HepG2 (cell line): ENCODE data around the gene CRK. TPM values are rescaled to one million over a fixed set of nuclear protein-coding genes. Genes with fewer than 3 reads are reported as not detected.
"Not testable (repeated sequence)": the region's sequence is repeated elsewhere in the genome, so short reads cannot be mapped to it uniquely, and the experiment has no call there.

ENCODE experiments used
- CBX5 ChIP-seq: sonication (generic); formaldehyde crosslinking; IDR thresholded peaks from 2 replicates; pipeline ENCODE4 v1.4.0; 2020; ENCODE audit warnings: missing genetic modification reagents, borderline replicate concordance
- CEBPG ChIP-seq: IDR thresholded peaks from 2 replicates; pipeline ENCODE4 v1.6.1; 2016
- DMAP1 ChIP-seq: IDR thresholded peaks from 2 replicates; pipeline ENCODE4 v1.6.1; 2016
- EP300 ChIP-seq, 3 experiments: sonication (generic) in 1 of 3; formaldehyde crosslinking in 1 of 3; IDR thresholded peaks; 2 replicates each; pipeline versions ENCODE4 v1.5.1 to v1.6.1; 2011 to 2020; ENCODE audit warnings: low read depth in 2 of 3, low read length in 2 of 3, borderline replicate concordance in 1 of 3, improper control_type of control experiment in 1 of 3, mild to moderate bottlenecking in 1 of 3, missing genetic modification reagents in 1 of 3, moderate library complexity in 1 of 3
- FOSL2 ChIP-seq: sonication (generic); formaldehyde crosslinking; IDR thresholded peaks from 2 replicates; pipeline ENCODE4 v1.4.0; 2020; ENCODE audit warnings: missing genetic modification reagents
- FOXA1 ChIP-seq, 2 experiments: fragments of 450-650 bp in 1 of 2; sonication (generic) in 1 of 2; formaldehyde crosslinking in 1 of 2; IDR thresholded peaks; 2 replicates each; pipeline versions ENCODE4 v1.4.0 to v1.6.1; 2016 to 2020; ENCODE audit warnings: missing genetic modification reagents in 1 of 2
- FOXA3 ChIP-seq: IDR thresholded peaks from 2 replicates; pipeline ENCODE4 v1.6.1; 2016; ENCODE audit warnings: missing genetic modification reagents, missing compliant biosample characterization
- GFI1 ChIP-seq: sonication (generic); formaldehyde crosslinking; IDR thresholded peaks from 2 replicates; pipeline ENCODE4 v1.5.0; 2020; ENCODE audit warnings: missing genetic modification reagents, mild to moderate bottlenecking, borderline replicate concordance
- HMG20B ChIP-seq: conservative IDR thresholded peaks from 2 replicates; pipeline ENCODE4 v1.6.1; 2016; ENCODE audit warnings: missing genetic modification reagents, missing compliant biosample characterization
- KDM1A ChIP-seq: IDR thresholded peaks from 2 replicates; pipeline ENCODE4 v1.6.1; 2016; ENCODE audit warnings: missing compliant biosample characterization
- LCORL ChIP-seq, 2 experiments: fragments of 450-650 bp in 1 of 2; sonication (generic) in 1 of 2; formaldehyde crosslinking in 1 of 2; IDR thresholded peaks; 2 replicates each; pipeline versions ENCODE4 v1.5.0 to v1.6.1; 2017 to 2020; ENCODE audit warnings: antibody characterized with exemption in 1 of 2, missing genetic modification reagents in 1 of 2
- NCOA2 ChIP-seq: sonication (generic); formaldehyde crosslinking; IDR thresholded peaks from 2 replicates; pipeline ENCODE4 v1.8.0; 2022; ENCODE audit warnings: inconsistent platforms
- NR2C2 ChIP-seq: sonication (generic); formaldehyde crosslinking; IDR thresholded peaks from 2 replicates; pipeline ENCODE4 v1.4.0; 2020; ENCODE audit warnings: missing genetic modification reagents, mild to moderate bottlenecking, moderate library complexity, borderline replicate concordance
- PHF21A ChIP-seq: sonication (generic); formaldehyde crosslinking; IDR thresholded peaks from 2 replicates; pipeline ENCODE4 v1.5.0; 2020; ENCODE audit warnings: mild to moderate bottlenecking, missing genetic modification reagents
- SAP130 ChIP-seq: IDR thresholded peaks from 2 replicates; pipeline ENCODE4 v1.6.1; 2016; ENCODE audit warnings: low read depth
- SP5 ChIP-seq: IDR thresholded peaks from 2 replicates; pipeline ENCODE4 v1.6.1; 2016; ENCODE audit warnings: low read depth, borderline replicate concordance
- TCF7 ChIP-seq: sonication (generic); IDR thresholded peaks from 2 replicates; pipeline ENCODE4 v1.6.1; 2016; ENCODE audit warnings: antibody characterized with exemption, low read depth
- YEATS2 ChIP-seq: sonication (generic); formaldehyde crosslinking; IDR thresholded peaks from 2 replicates; pipeline ENCODE4 v1.4.0; 2020; ENCODE audit warnings: missing genetic modification reagents, borderline replicate concordance
- ZBTB38 ChIP-seq: sonication (generic); formaldehyde crosslinking; IDR thresholded peaks from 2 replicates; pipeline ENCODE4 v1.5.1; 2020; ENCODE audit warnings: mild to moderate bottlenecking, missing genetic modification reagents
- ZMYM2 ChIP-seq: sonication (generic); formaldehyde crosslinking; IDR thresholded peaks from 2 replicates; pipeline ENCODE4 v1.8.0; 2022; ENCODE audit warnings: mild to moderate bottlenecking, missing genetic modification reagents
- ZMYM4 ChIP-seq: sonication (generic); formaldehyde crosslinking; IDR thresholded peaks from 2 replicates; pipeline ENCODE4 v1.8.1; 2023; ENCODE audit warnings: mild to moderate bottlenecking, missing genetic modification reagents
- ZNF430 ChIP-seq: sonication (generic); formaldehyde crosslinking; IDR thresholded peaks from 2 replicates; pipeline ENCODE4 v1.9.0; 2021; ENCODE audit warnings: mild to moderate bottlenecking, missing genetic modification reagents
- ZNF460 ChIP-seq: sonication (generic); formaldehyde crosslinking; IDR thresholded peaks from 2 replicates; pipeline ENCODE4 v1.5.1; 2020; ENCODE audit warnings: missing genetic modification reagents, mild to moderate bottlenecking, borderline replicate concordance
- polyA plus RNA-seq, 8 experiments: library from polyadenylated mRNA; depleted of rRNA in 3 of 8; stranded (reverse) in 7 of 8; unstranded in 1 of 8; fragments of >200 nt; fragmentation: Illumina TruSeq in 4 of 8; extraction: Trizol in 4 of 8; gene quantifications; 2 replicates each; pipeline versions ENCODE4 v1.2.1 to v1.2.3, GENCODE V29; 2011 to 2016; ENCODE audit warnings: low read depth in 4 of 8, missing spikeins in 1 of 8, mixed read lengths in 1 of 8; ENCODE audit not compliant: insufficient read depth in 1 of 8
- total RNA-seq, 5 experiments: library from RNA; depleted of rRNA; stranded (reverse); fragments of >200 nt; fragmentation: Illumina TruSeq; extraction: Trizol; gene quantifications; 2 replicates each; pipeline ENCODE4 v1.2.3, GENCODE V29; 2016; ENCODE audit warnings: low read depth in 1 of 5
- TF ChIP-seq, protein P1 (sequence below): sonication (generic); formaldehyde crosslinking; IDR thresholded peaks from 2 replicates; pipeline ENCODE4 v1.4.0; 2020; ENCODE audit warnings: missing genetic modification reagents
- TF ChIP-seq, protein P2 (sequence below): IDR thresholded peaks from 2 replicates; pipeline ENCODE4 v1.4.0; 2020; ENCODE audit warnings: mild to moderate bottlenecking, missing genetic modification reagents

CRK gene
- total and polyA plus RNA-seq, 2 of the 13 experiments (the other 11 are each of a cell fraction or from before 2014, with no cell fraction given): 47.4 to 54.2 TPM

DNA sequence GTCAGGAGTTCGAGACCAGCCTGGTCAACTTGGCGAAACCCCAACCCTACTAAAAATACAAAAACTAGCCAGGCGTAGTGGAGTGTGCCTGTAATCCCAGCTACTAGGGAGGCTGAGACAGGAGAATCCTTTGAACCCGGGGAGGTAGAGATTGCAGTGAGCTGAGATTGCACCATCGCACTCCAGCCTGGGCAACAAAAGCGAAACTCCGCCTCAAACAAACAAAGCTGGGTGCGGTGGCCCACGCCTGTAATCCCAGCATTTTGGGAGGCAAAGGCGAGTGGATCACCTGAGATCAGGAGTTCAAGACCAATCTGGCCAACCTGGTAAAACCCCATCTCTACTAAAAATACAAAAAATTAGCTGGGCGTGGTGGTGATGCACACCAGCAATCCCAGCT is 2.3 kb downstream of the CRK start (continued):
- not testable (repeated sequence) for TF ChIP-seq FOXA1 (IDR thresholded peaks at IDR 0.05); EP300 (IDR thresholded peaks at IDR 0.05; ENCODE audit: low read depth in 2 of 2, low read length in 2 of 2)
- TF ChIP-seq FOXA1 (CRISPR knock-in tag; IDR thresholded peaks at IDR 0.05) (peak; percentile 43), CBX5 (0 out of 2 replicates have a peak, but pooled peaks have one; percentile 43), ZMYM2 (peak; percentile 59; the same call in 1 of the 2 replicates), YEATS2 (0 out of 2 replicates have a peak, but pooled peaks have one; percentile 16), ZNF430 (CRISPR knock-in tag) (0 out of 2 replicates have a peak, but pooled peaks have one; percentile 26), PHF21A (peak; percentile 51; the same call in 1 of the 2 replicates), LCORL (IDR thresholded peaks at IDR 0.05) (0 out of 2 replicates have a peak, but pooled peaks have one; percentile 27), LCORL (CRISPR knock-in tag; IDR thresholded peaks at IDR 0.05) (peak; percentile 62; the same call in 1 of the 2 replicates), TCF7 (0 out of 2 replicates have a peak, but pooled peaks have one; percentile 16), SP5 (CRISPR knock-in tag) (peak; percentile 85), GFI1 (CRISPR knock-in tag) (peak; percentile 91), EP300 (CRISPR knock-in tag; IDR thresholded peaks at IDR 0.05; ENCODE audit: borderline replicate concordance) (0 out of 2 replicates have a peak, but pooled peaks have one; percentile 40), ZMYM4 (CRISPR knock-in tag) (0 out of 2 replicates have a peak, but pooled peaks have one; percentile 21), SAP130 (CRISPR knock-in tag) (peak; percentile 43; the same call in 1 of the 2 replicates), ZBTB38 (CRISPR knock-in tag) (peak; percentile 32; the same call in 1 of the 2 replicates), ZNF460 (CRISPR knock-in tag) (peak; percentile 95), CEBPG (CRISPR knock-in tag) (peak; percentile 86), NR2C2 (CRISPR knock-in tag) (0 out of 2 replicates have a peak, but pooled peaks have one; percentile 20), FOSL2 (CRISPR knock-in tag) (0 out of 2 replicates have a peak, but pooled peaks have one; percentile 17), DMAP1 (CRISPR knock-in tag) (0 out of 2 replicates have a peak, but pooled peaks have one; percentile 17), HMG20B (peak; percentile 72), NCOA2 (CRISPR knock-in tag) (0 out of 2 replicates have a peak, but pooled peaks have one; percentile 12), FOXA3 (CRISPR knock-in tag) (0 out of 2 replicates have a peak, but pooled peaks have one; percentile 15), KDM1A (CRISPR knock-in tag) (peak; percentile 55; the same call in 1 of the 2 replicates)
- TF ChIP-seq, protein P1, sequence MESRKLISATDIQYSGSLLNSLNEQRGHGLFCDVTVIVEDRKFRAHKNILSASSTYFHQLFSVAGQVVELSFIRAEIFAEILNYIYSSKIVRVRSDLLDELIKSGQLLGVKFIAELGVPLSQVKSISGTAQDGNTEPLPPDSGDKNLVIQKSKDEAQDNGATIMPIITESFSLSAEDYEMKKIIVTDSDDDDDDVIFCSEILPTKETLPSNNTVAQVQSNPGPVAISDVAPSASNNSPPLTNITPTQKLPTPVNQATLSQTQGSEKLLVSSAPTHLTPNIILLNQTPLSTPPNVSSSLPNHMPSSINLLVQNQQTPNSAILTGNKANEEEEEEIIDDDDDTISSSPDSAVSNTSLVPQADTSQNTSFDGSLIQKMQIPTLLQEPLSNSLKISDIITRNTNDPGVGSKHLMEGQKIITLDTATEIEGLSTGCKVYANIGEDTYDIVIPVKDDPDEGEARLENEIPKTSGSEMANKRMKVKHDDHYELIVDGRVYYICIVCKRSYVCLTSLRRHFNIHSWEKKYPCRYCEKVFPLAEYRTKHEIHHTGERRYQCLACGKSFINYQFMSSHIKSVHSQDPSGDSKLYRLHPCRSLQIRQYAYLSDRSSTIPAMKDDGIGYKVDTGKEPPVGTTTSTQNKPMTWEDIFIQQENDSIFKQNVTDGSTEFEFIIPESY (CRISPR knock-in tag): 0 out of 2 replicates have a peak, but pooled peaks have one; percentile 35
- TF ChIP-seq, protein P2, sequence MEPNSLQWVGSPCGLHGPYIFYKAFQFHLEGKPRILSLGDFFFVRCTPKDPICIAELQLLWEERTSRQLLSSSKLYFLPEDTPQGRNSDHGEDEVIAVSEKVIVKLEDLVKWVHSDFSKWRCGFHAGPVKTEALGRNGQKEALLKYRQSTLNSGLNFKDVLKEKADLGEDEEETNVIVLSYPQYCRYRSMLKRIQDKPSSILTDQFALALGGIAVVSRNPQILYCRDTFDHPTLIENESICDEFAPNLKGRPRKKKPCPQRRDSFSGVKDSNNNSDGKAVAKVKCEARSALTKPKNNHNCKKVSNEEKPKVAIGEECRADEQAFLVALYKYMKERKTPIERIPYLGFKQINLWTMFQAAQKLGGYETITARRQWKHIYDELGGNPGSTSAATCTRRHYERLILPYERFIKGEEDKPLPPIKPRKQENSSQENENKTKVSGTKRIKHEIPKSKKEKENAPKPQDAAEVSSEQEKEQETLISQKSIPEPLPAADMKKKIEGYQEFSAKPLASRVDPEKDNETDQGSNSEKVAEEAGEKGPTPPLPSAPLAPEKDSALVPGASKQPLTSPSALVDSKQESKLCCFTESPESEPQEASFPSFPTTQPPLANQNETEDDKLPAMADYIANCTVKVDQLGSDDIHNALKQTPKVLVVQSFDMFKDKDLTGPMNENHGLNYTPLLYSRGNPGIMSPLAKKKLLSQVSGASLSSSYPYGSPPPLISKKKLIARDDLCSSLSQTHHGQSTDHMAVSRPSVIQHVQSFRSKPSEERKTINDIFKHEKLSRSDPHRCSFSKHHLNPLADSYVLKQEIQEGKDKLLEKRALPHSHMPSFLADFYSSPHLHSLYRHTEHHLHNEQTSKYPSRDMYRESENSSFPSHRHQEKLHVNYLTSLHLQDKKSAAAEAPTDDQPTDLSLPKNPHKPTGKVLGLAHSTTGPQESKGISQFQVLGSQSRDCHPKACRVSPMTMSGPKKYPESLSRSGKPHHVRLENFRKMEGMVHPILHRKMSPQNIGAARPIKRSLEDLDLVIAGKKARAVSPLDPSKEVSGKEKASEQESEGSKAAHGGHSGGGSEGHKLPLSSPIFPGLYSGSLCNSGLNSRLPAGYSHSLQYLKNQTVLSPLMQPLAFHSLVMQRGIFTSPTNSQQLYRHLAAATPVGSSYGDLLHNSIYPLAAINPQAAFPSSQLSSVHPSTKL (CRISPR knock-in tag): peak; percentile 31; the same call in 1 of the 2 replicates
